Measurements from ENCODE around the gene LRRFIP1.

The LRRFIP1 gene

GRCh38 chr2:237745250-237745613 lies 117.8 kb downstream of the LRRFIP1 start:
- Histone ChIP-seq H3K18ac (ENCODE audit: low read length) (no peak overlapping the region), H3K36me3 (replicated peaks in 1 of 2; ENCODE audit: control insufficient read depth in 2 of 2, insufficient read depth in 2 of 2, low read length in 2 of 2) (peaks cover 0 to 25% of the 10 kb centered on the region in 2 donors), H2BK12ac (ENCODE audit: low read length) (no peak overlapping the region), H3K9me3 (replicated peaks in 1 of 2; ENCODE audit: control insufficient read depth in 2 of 2, insufficient read depth in 1 of 2, low read depth in 1 of 2, low read length in 2 of 2) (no peaks in the 10 kb centered on the region), H2BK5ac (ENCODE audit: low read length) (no peak overlapping the region), H3K79me1 (ENCODE audit: low read depth, low read length) (no peaks in the 10 kb centered on the region), H3K4me3 (ENCODE audit: low read length in 2 of 2) (no peak overlapping the region), H4K91ac (ENCODE audit: low read depth, low read length, poor library complexity) (no peak overlapping the region), H3K27me3 (ENCODE audit: control insufficient read depth in 3 of 3, insufficient read depth in 3 of 3, low read depth in 1 of 3, low read length in 3 of 3) (no peaks in the 10 kb centered on the region), H4K8ac (ENCODE audit: low read depth, low read length) (no peak overlapping the region), H2BK15ac (ENCODE audit: low read length) (no peak overlapping the region), H2AK5ac (ENCODE audit: low read depth, low read length) (no peak overlapping the region), H3K14ac (ENCODE audit: low read length) (no peak overlapping the region), H3K4me2 (ENCODE audit: insufficient read depth, low read length, poor library complexity, severe bottlenecking) (no peak overlapping the region), H3K9ac (ENCODE audit: low read depth, low read length, poor library complexity) (no peak overlapping the region), H3K23ac (ENCODE audit: low read depth, low read length, poor library complexity) (no peak overlapping the region), H3K27ac (replicated peaks; ENCODE audit: low read length) (no peak overlapping the region), H3K4me1 (ENCODE audit: control insufficient read depth in 2 of 2, insufficient read depth in 1 of 2, low read depth in 1 of 2, low read length in 2 of 2) (no peaks in the 10 kb centered on the region), H2BK120ac (ENCODE audit: low read depth, low read length) (no peak overlapping the region), H2AFZ (ENCODE audit: low read length) (no peak overlapping the region), H3K4ac (ENCODE audit: low read length) (no peak overlapping the region)
- DNase-seq (ENCODE audit: low spot score) = no peak
- WGBS, 2 donors (ENCODE audit: extremely low coverage in 2 of 2, insufficient read length in 2 of 2, insufficient replicate concordance in 1 of 2) = no CpG with 5 or more reads among the region's 5 CpGs

- no peak for DNase-seq (ENCODE audit: low spot score)
- H3K4me2 ChIP-seq (ENCODE audit: insufficient read depth, low read length, poor library complexity, severe bottlenecking) = no peak overlapping the region
- H3K36me3 ChIP-seq (replicated peaks in 1 of 2; ENCODE audit: control insufficient read depth in 2 of 2, insufficient read depth in 2 of 2, low read length in 2 of 2) = peaks cover 0 to 35% of the 10 kb centered on the region in 2 donors
- no peak overlapping the region for H3K18ac ChIP-seq (ENCODE audit: low read length)
- H2BK15ac ChIP-seq (ENCODE audit: low read length) = no peak overlapping the region
- WGBS, 2 donors (ENCODE audit: extremely low coverage in 2 of 2, insufficient read length in 2 of 2, insufficient replicate concordance in 1 of 2) = no CpG with 5 or more reads among the region's 15 CpGs
- no peak overlapping the region for H3K23ac ChIP-seq (ENCODE audit: low read depth, low read length, poor library complexity)
- no peak overlapping the region for H2BK120ac ChIP-seq (ENCODE audit: low read depth, low read length)
- H2AK5ac ChIP-seq (ENCODE audit: low read depth, low read length) = no peak overlapping the region
- H4K91ac ChIP-seq (ENCODE audit: low read depth, low read length, poor library complexity) = no peak overlapping the region
- no peak overlapping the region for H3K4me3 ChIP-seq (ENCODE audit: low read length in 2 of 2)
- H2BK12ac ChIP-seq (ENCODE audit: low read length) = no peak overlapping the region
- H3K9me3 ChIP-seq (replicated peaks in 1 of 2; ENCODE audit: control insufficient read depth in 2 of 2, insufficient read depth in 1 of 2, low read depth in 1 of 2, low read length in 2 of 2) = no peaks in the 10 kb centered on the region
- no peak overlapping the region for H3K27ac ChIP-seq (replicated peaks; ENCODE audit: low read length)
- H2AFZ ChIP-seq (ENCODE audit: low read length) = no peak overlapping the region
- no peak overlapping the region for H3K14ac ChIP-seq (ENCODE audit: low read length)
- H3K9ac ChIP-seq (ENCODE audit: low read depth, low read length, poor library complexity) = peak overlapping the region; percentile 60
- no peak overlapping the region for H2BK5ac ChIP-seq (ENCODE audit: low read length)
- no peak overlapping the region for H4K8ac ChIP-seq (ENCODE audit: low read depth, low read length)
- no peaks in the 10 kb centered on the region for H3K27me3 ChIP-seq (ENCODE audit: control insufficient read depth in 3 of 3, insufficient read depth in 3 of 3, low read depth in 1 of 3, low read length in 3 of 3)
- no peaks in the 10 kb centered on the region for H3K79me1 ChIP-seq (ENCODE audit: low read depth, low read length)
- no peaks in the 10 kb centered on the region for H3K4me1 ChIP-seq (ENCODE audit: control insufficient read depth in 2 of 2, insufficient read depth in 1 of 2, low read depth in 1 of 2, low read length in 2 of 2)
- no peak overlapping the region for H3K4ac ChIP-seq (ENCODE audit: low read length)
Observed at GRCh38 chr2:237746302-237747080, 119.1 kb downstream of the LRRFIP1 start.

DNA sequence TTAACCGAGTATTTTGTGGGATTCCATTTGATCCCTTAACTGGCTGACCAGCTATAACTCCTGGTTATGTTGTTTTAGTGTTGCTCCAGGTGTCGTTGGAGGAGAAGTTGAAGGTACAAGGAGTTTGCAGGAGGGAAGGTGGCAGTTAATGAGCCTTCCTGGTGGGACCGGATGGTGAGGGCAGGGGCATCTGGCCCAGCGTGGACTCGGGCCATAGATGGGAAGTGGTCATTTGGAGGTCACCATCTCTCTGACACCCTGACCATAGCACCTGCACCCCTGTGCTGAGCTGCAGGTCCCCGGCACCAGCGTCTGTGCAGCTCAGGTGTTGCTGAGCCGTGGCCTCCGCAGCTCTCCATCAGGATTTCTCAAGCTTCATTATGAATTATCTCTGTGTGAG lies 119.8 kb downstream of the LRRFIP1 start:
- H3K4me3 ChIP-seq (ENCODE audit: low read length in 2 of 2) = peak overlapping the region in 1 of 2 donors; percentile 27
- H3K36me3 ChIP-seq (replicated peaks in 1 of 2; ENCODE audit: control insufficient read depth in 2 of 2, insufficient read depth in 2 of 2, low read length in 2 of 2) = peaks cover 0 to 40% of the 10 kb centered on the region in 2 donors
- H2BK12ac ChIP-seq (ENCODE audit: low read length) = no peak overlapping the region
- no peak overlapping the region for H2AFZ ChIP-seq (ENCODE audit: low read length)
- H3K4me1 ChIP-seq (ENCODE audit: control insufficient read depth in 2 of 2, insufficient read depth in 1 of 2, low read depth in 1 of 2, low read length in 2 of 2) = no peaks in the 10 kb centered on the region
- H3K23ac ChIP-seq (ENCODE audit: low read depth, low read length, poor library complexity) = no peak overlapping the region
- H3K4me2 ChIP-seq (ENCODE audit: insufficient read depth, low read length, poor library complexity, severe bottlenecking) = no peak overlapping the region
- H4K8ac ChIP-seq (ENCODE audit: low read depth, low read length) = no peak overlapping the region
- no peaks in the 10 kb centered on the region for H3K27me3 ChIP-seq (ENCODE audit: control insufficient read depth in 3 of 3, insufficient read depth in 3 of 3, low read depth in 1 of 3, low read length in 3 of 3)
- H2BK120ac ChIP-seq (ENCODE audit: low read depth, low read length) = no peak overlapping the region
- H3K27ac ChIP-seq (replicated peaks; ENCODE audit: low read length) = no peak overlapping the region
- H3K79me1 ChIP-seq (ENCODE audit: low read depth, low read length) = no peaks in the 10 kb centered on the region
- H3K9ac ChIP-seq (ENCODE audit: low read depth, low read length, poor library complexity) = no peak overlapping the region
- H3K9me3 ChIP-seq (replicated peaks in 1 of 2; ENCODE audit: control insufficient read depth in 2 of 2, insufficient read depth in 1 of 2, low read depth in 1 of 2, low read length in 2 of 2) = no peaks in the 10 kb centered on the region
- H3K4ac ChIP-seq (ENCODE audit: low read length) = no peak overlapping the region
- H2AK5ac ChIP-seq (ENCODE audit: low read depth, low read length) = no peak overlapping the region
- no peak overlapping the region for H3K14ac ChIP-seq (ENCODE audit: low read length)
- no CpG with 5 or more reads among the region's 9 CpGs for WGBS, 2 donors (ENCODE audit: extremely low coverage in 2 of 2, insufficient read length in 2 of 2, insufficient replicate concordance in 1 of 2)
- no peak overlapping the region for H2BK5ac ChIP-seq (ENCODE audit: low read length)
- H2BK15ac ChIP-seq (ENCODE audit: low read length) = no peak overlapping the region
- H4K91ac ChIP-seq (ENCODE audit: low read depth, low read length, poor library complexity) = no peak overlapping the region
- no peak overlapping the region for H3K18ac ChIP-seq (ENCODE audit: low read length)
- no peak for DNase-seq (ENCODE audit: low spot score)

DNA sequence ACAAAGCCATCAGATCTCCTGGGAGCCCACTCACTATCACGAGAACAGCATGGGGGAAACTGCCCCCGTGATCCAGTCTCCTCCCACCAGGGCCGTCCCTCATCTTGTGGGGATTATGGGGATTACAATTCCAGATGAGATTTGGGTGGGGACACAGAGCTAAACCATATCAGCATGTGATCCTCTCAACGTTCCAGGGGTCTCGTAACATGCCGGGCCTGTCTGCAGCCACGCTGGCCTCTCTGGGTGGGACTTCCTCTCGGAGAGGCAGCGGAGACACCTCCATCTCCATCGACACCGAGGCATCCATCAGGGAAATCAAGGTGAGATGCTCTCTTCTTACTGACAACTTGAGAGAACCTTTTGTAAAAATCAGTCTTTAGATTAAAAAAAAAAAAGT lies 121.6 kb downstream of the LRRFIP1 start:
- no peak overlapping the region for H3K4me2 ChIP-seq (ENCODE audit: insufficient read depth, low read length, poor library complexity, severe bottlenecking)
- H2BK12ac ChIP-seq (ENCODE audit: low read length) = no peak overlapping the region
- no peak overlapping the region for H3K18ac ChIP-seq (ENCODE audit: low read length)
- DNase-seq (ENCODE audit: low spot score) = no peak
- no peaks in the 10 kb centered on the region for H3K4me1 ChIP-seq (ENCODE audit: control insufficient read depth in 2 of 2, insufficient read depth in 1 of 2, low read depth in 1 of 2, low read length in 2 of 2)
- no peaks in the 10 kb centered on the region for H3K9me3 ChIP-seq (replicated peaks in 1 of 2; ENCODE audit: control insufficient read depth in 2 of 2, insufficient read depth in 1 of 2, low read depth in 1 of 2, low read length in 2 of 2)
- no peak overlapping the region for H4K8ac ChIP-seq (ENCODE audit: low read depth, low read length)
- H2BK120ac ChIP-seq (ENCODE audit: low read depth, low read length) = no peak overlapping the region
- H3K4ac ChIP-seq (ENCODE audit: low read length) = no peak overlapping the region
- peak overlapping the region in 1 of 2 donors; percentile 39 for H3K4me3 ChIP-seq (ENCODE audit: low read length in 2 of 2)
- no peak overlapping the region for H3K27ac ChIP-seq (replicated peaks; ENCODE audit: low read length)
- peaks cover 0 to 57% of the 10 kb centered on the region in 2 donors for H3K36me3 ChIP-seq (replicated peaks in 1 of 2; ENCODE audit: control insufficient read depth in 2 of 2, insufficient read depth in 2 of 2, low read length in 2 of 2)
- no peak overlapping the region for H4K91ac ChIP-seq (ENCODE audit: low read depth, low read length, poor library complexity)
- no peaks in the 10 kb centered on the region for H3K79me1 ChIP-seq (ENCODE audit: low read depth, low read length)
- no peak overlapping the region for H2AK5ac ChIP-seq (ENCODE audit: low read depth, low read length)
- H3K9ac ChIP-seq (ENCODE audit: low read depth, low read length, poor library complexity) = no peak overlapping the region
- H3K27me3 ChIP-seq (ENCODE audit: control insufficient read depth in 3 of 3, insufficient read depth in 3 of 3, low read depth in 1 of 3, low read length in 3 of 3) = no peaks in the 10 kb centered on the region
- no peak overlapping the region for H2BK5ac ChIP-seq (ENCODE audit: low read length)
- WGBS, 2 donors (ENCODE audit: extremely low coverage in 2 of 2, insufficient read length in 2 of 2, insufficient replicate concordance in 1 of 2) = no CpG with 5 or more reads among the region's 11 CpGs
- no peak overlapping the region for H3K23ac ChIP-seq (ENCODE audit: low read depth, low read length, poor library complexity)
- no peak overlapping the region for H3K14ac ChIP-seq (ENCODE audit: low read length)
- no peak overlapping the region for H2BK15ac ChIP-seq (ENCODE audit: low read length)
- H2AFZ ChIP-seq (ENCODE audit: low read length) = no peak overlapping the region
